Dendritic cell treated with granulocyte-macrophage colony-stimulating factor and Interleukin-4, amounts not matched to agents 40 ng/mL and 50 ng/mL, for 4 days (primary cell): ENCODE measurements around the gene KLHL3.

ENCODE experiments used
- H3K27ac Mint-ChIP-seq: one replicate; pipeline ENCODE4 v1.8.0; 2022; ENCODE audit warnings: mild to moderate bottlenecking, mixed read lengths
- H3K27me3 Mint-ChIP-seq: one replicate; pipeline ENCODE4 v1.8.0; 2022; ENCODE audit warnings: mild to moderate bottlenecking, mixed read lengths
- H3K36me3 Mint-ChIP-seq: one replicate; pipeline ENCODE4 v1.8.0; 2022; ENCODE audit warnings: low read depth, mixed read lengths
- H3K4me1 Mint-ChIP-seq: one replicate; pipeline ENCODE4 v1.8.0; 2022; ENCODE audit warnings: low read depth, mixed read lengths
- H3K4me3 Mint-ChIP-seq: one replicate; pipeline ENCODE4 v1.8.0; 2022; ENCODE audit warnings: mild to moderate bottlenecking, moderate library complexity, mixed read lengths
- H3K9me3 Mint-ChIP-seq: one replicate; pipeline ENCODE4 v1.8.0; 2022; ENCODE audit warnings: mixed read lengths
- intact Hi-C: fragments of 100-400 bp; cut with micrococcal nuclease; formaldehyde crosslinking; loops from one replicate; pipeline ENCODE4 v1.15.0; 2022

Gene KLHL3

GRCh38 chr5:137621306-137621705, 114.6 kb downstream of the KLHL3 start:
- Mint-ChIP-seq H3K4me3 (no peak overlapping the region), H3K9me3 (no peaks in the 10 kb centered on the region), H3K27me3 (no peaks in the 10 kb centered on the region), H3K36me3 (no peaks in the 10 kb centered on the region), H3K4me1 (peaks cover 21% of the 10 kb centered on the region), H3K27ac (peak overlapping the region; percentile 51)
- intact Hi-C loops = no loop called here

GRCh38 chr5:137619191-137619870, 116.6 kb downstream of the KLHL3 start:
- Mint-ChIP-seq H3K4me3 (no peak overlapping the region), H3K9me3 (no peaks in the 10 kb centered on the region), H3K27me3 (no peaks in the 10 kb centered on the region), H3K4me1 (peaks cover 27% of the 10 kb centered on the region), H3K36me3 (no peaks in the 10 kb centered on the region), H3K27ac (no peak overlapping the region)
- intact Hi-C loops = no loop called here

- Mint-ChIP-seq H3K36me3 (no peaks in the 10 kb centered on the region), H3K4me1 (peaks cover 35% of the 10 kb centered on the region), H3K27ac (no peak overlapping the region)
These were observed 117.4 kb downstream of the KLHL3 start for GRCh38 chr5:137618476-137618875.

GRCh38 chr5:137617528-137618205, 118.2 kb downstream of the KLHL3 start:
- Mint-ChIP-seq H3K4me3 (no peak overlapping the region), H3K36me3 (no peaks in the 10 kb centered on the region), H3K4me1 (peaks cover 38% of the 10 kb centered on the region)

More at GRCh38 chr5:137618476-137618875, 117.4 kb downstream of the KLHL3 start:
- no peaks in the 10 kb centered on the region for H3K9me3 Mint-ChIP-seq
- no peak overlapping the region for H3K4me3 Mint-ChIP-seq
- intact Hi-C loops = no loop called here
- H3K27me3 Mint-ChIP-seq = no peaks in the 10 kb centered on the region

GRCh38 chr5:137616046-137616445, 119.8 kb downstream of the KLHL3 start:
- Mint-ChIP-seq H3K36me3 (no peaks in the 10 kb centered on the region), H3K4me3 (no peak overlapping the region), H3K27me3 (no peaks in the 10 kb centered on the region), H3K4me1 (peaks cover 30% of the 10 kb centered on the region), H3K9me3 (no peaks in the 10 kb centered on the region), H3K27ac (no peak overlapping the region)
- intact Hi-C loops = no loop called here

More at GRCh38 chr5:137617528-137618205, 118.2 kb downstream of the KLHL3 start:
- no peaks in the 10 kb centered on the region for H3K27me3 Mint-ChIP-seq
- H3K9me3 Mint-ChIP-seq = no peaks in the 10 kb centered on the region
- intact Hi-C loops = no loop called here
- no peak overlapping the region for H3K27ac Mint-ChIP-seq

- intact Hi-C loops = no loop called here
- Mint-ChIP-seq H3K27ac (no peak overlapping the region), H3K27me3 (no peaks in the 10 kb centered on the region), H3K9me3 (no peaks in the 10 kb centered on the region), H3K36me3 (no peaks in the 10 kb centered on the region), H3K4me3 (no peak overlapping the region), H3K4me1 (peaks cover 30% of the 10 kb centered on the region)
These were observed 120.6 kb downstream of the KLHL3 start for GRCh38 chr5:137615171-137615775.

- Mint-ChIP-seq H3K4me3 (no peak overlapping the region), H3K27ac (no peak overlapping the region), H3K36me3 (no peaks in the 10 kb centered on the region), H3K9me3 (no peaks in the 10 kb centered on the region), H3K4me1 (peaks cover 30% of the 10 kb centered on the region), H3K27me3 (no peaks in the 10 kb centered on the region)
- intact Hi-C loops = no loop called here
These were observed 122.2 kb downstream of the KLHL3 start for GRCh38 chr5:137613554-137614265.

- Mint-ChIP-seq H3K27me3 (peaks cover 4% of the 10 kb centered on the region), H3K4me1 (peaks cover 30% of the 10 kb centered on the region), H3K27ac (no peak overlapping the region), H3K4me3 (no peak overlapping the region), H3K9me3 (no peaks in the 10 kb centered on the region), H3K36me3 (no peaks in the 10 kb centered on the region)
- intact Hi-C loops = no loop called here
These were observed 123.3 kb downstream of the KLHL3 start for GRCh38 chr5:137612576-137612975.

- intact Hi-C loops = no loop called here
These were observed 124.0 kb downstream of the KLHL3 start for GRCh38 chr5:137611794-137612435.

GRCh38 chr5:137611011-137611580, 124.8 kb downstream of the KLHL3 start:
- Mint-ChIP-seq H3K4me3 (no peak overlapping the region), H3K4me1 (peaks cover 30% of the 10 kb centered on the region)
- intact Hi-C loops = no loop called here

More at GRCh38 chr5:137611794-137612435, 124.0 kb downstream of the KLHL3 start:
- Mint-ChIP-seq H3K4me1 (peaks cover 30% of the 10 kb centered on the region), H3K4me3 (no peak overlapping the region), H3K27ac (no peak overlapping the region), H3K27me3 (peaks cover 4% of the 10 kb centered on the region), H3K36me3 (no peaks in the 10 kb centered on the region), H3K9me3 (no peaks in the 10 kb centered on the region)

GRCh38 chr5:137610598-137610997, 125.3 kb downstream of the KLHL3 start:
- Mint-ChIP-seq H3K4me3 (no peak overlapping the region), H3K27me3 (peaks cover 8% of the 10 kb centered on the region), H3K27ac (no peak overlapping the region), H3K4me1 (peaks cover 30% of the 10 kb centered on the region), H3K9me3 (no peaks in the 10 kb centered on the region), H3K36me3 (no peaks in the 10 kb centered on the region)
- intact Hi-C loops = no loop called here

More at GRCh38 chr5:137611011-137611580, 124.8 kb downstream of the KLHL3 start:
- no peaks in the 10 kb centered on the region for H3K9me3 Mint-ChIP-seq
- H3K36me3 Mint-ChIP-seq = no peaks in the 10 kb centered on the region
- H3K27ac Mint-ChIP-seq = no peak overlapping the region
- H3K27me3 Mint-ChIP-seq = peaks cover 5% of the 10 kb centered on the region

GRCh38 chr5:137609127-137609526, 126.8 kb downstream of the KLHL3 start:
- Mint-ChIP-seq H3K4me1 (peaks cover 22% of the 10 kb centered on the region), H3K9me3 (no peaks in the 10 kb centered on the region), H3K4me3 (no peak overlapping the region), H3K27me3 (peaks cover 18% of the 10 kb centered on the region), H3K36me3 (no peaks in the 10 kb centered on the region), H3K27ac (no peak overlapping the region)
- intact Hi-C loops = no loop called here

- Mint-ChIP-seq H3K36me3 (no peaks in the 10 kb centered on the region), H3K4me1 (peaks cover 8% of the 10 kb centered on the region), H3K27me3 (peaks cover 19% of the 10 kb centered on the region), H3K4me3 (no peak overlapping the region), H3K9me3 (no peaks in the 10 kb centered on the region), H3K27ac (no peak overlapping the region)
- intact Hi-C loops = no loop called here
These were observed 128.1 kb downstream of the KLHL3 start for GRCh38 chr5:137607771-137608170.
